Lung (tissue), 12 donors: Measurements from ENCODE around the gene ZNF888. TPM values are rescaled to one million over a fixed set of nuclear protein-coding genes. Genes with fewer than 3 reads are reported as not detected.
"Not testable (repeated sequence)": the region's sequence is repeated elsewhere in the genome, so short reads cannot be mapped to it uniquely, and the experiment has no call there.

Experiments
- ATAC-seq: fragments of 200-7000 bp; cut with Tn5 transposase; one replicate; pipeline ENCODE4 v1.9.1; 2020; ENCODE audit warnings: moderate number of reproducible peaks; ENCODE audit not compliant: insufficient read depth, low FRiP score
- DNase-seq, 3 donors: peaks; one replicate each; pipeline ENCODE4 v3.0.0-alpha.2; 2013 to 2017
- H3K27ac ChIP-seq, 2 donors: one replicate each; pipeline ENCODE4 v1.5.1; 2013; ENCODE audit warnings: mild to moderate bottlenecking in 2 of 2, moderate library complexity in 2 of 2, control low read depth in 1 of 2, inconsistent platforms in 1 of 2, low read depth in 1 of 2, low read length in 1 of 2
- H3K27me3 ChIP-seq, 3 donors: one replicate each; pipeline ENCODE4 v1.5.1; 2013; ENCODE audit warnings: low read length in 2 of 3; ENCODE audit not compliant: control insufficient read depth in 3 of 3, insufficient read depth in 3 of 3
- H3K36me3 ChIP-seq, 4 donors: one replicate each; pipeline ENCODE4 v1.5.1; 2013; ENCODE audit warnings: low read length in 4 of 4, mild to moderate bottlenecking in 1 of 4, moderate library complexity in 1 of 4; ENCODE audit not compliant: control insufficient read depth in 4 of 4, insufficient read depth in 4 of 4
- H3K4me1 ChIP-seq, 5 donors: one replicate each; pipeline ENCODE4 v1.5.1; 2013; ENCODE audit warnings: low read length in 5 of 5, mild to moderate bottlenecking in 2 of 5, moderate library complexity in 1 of 5; ENCODE audit not compliant: control insufficient read depth in 5 of 5, insufficient read depth in 5 of 5
- H3K4me3 ChIP-seq: one replicate; pipeline ENCODE4 v1.5.1; 2013; ENCODE audit warnings: mild to moderate bottlenecking, control low read depth, moderate library complexity
- H3K9ac ChIP-seq, 2 donors: one replicate each; pipeline ENCODE4 v1.5.1; 2013; ENCODE audit warnings: low read length in 2 of 2, control low read depth in 1 of 2; ENCODE audit not compliant: insufficient read depth in 1 of 2
- H3K9me3 ChIP-seq, 4 donors: one replicate each; pipeline ENCODE4 v1.5.1; 2013; ENCODE audit warnings: low read length in 3 of 4, mild to moderate bottlenecking in 1 of 4, moderate library complexity in 1 of 4; ENCODE audit not compliant: control insufficient read depth in 4 of 4, insufficient read depth in 3 of 4
- WGBS, 2 donors: extraction: QIAGEN DNeasy Blood & Tissue Kit; methylation state at CpG; one replicate each; pipeline ENCODE4 v1.1.7; 2013; 5-methylcytosine and 5-hydroxymethylcytosine counted together
- polyA plus RNA-seq, 2 donors: library from polyadenylated mRNA; stranded (reverse); fragments of 200-250 nt; gene quantifications; one replicate each; pipeline ENCODE4 v1.2.1, GENCODE V29; 2013
- total RNA-seq, 2 donors: library from RNA; depleted of rRNA in 1 of 2; stranded (reverse); fragments of >200 nt in 1 of 2; gene quantifications; one replicate each; pipeline ENCODE4 v1.2.1, GENCODE V29; 2014 to 2021
- TF ChIP-seq, protein P1 (sequence below): IDR thresholded peaks from 2 replicates; pipeline ENCODE4 v1.5.1; 2012; ENCODE audit warnings: mild to moderate bottlenecking; ENCODE audit errors: control extremely low read depth, extremely low read depth
- donor health status: control.
- donor health status: control.
- donor health status: Bipolar disorder and iron deficiency.
- donor health status: healthy.
- donor health status: DM: yes; HTN: yes; CAD: no.

Gene ZNF888
- total and polyA plus RNA-seq, 4 donors, result 2.2 to 18.9 (median 5.7) TPM

DNA sequence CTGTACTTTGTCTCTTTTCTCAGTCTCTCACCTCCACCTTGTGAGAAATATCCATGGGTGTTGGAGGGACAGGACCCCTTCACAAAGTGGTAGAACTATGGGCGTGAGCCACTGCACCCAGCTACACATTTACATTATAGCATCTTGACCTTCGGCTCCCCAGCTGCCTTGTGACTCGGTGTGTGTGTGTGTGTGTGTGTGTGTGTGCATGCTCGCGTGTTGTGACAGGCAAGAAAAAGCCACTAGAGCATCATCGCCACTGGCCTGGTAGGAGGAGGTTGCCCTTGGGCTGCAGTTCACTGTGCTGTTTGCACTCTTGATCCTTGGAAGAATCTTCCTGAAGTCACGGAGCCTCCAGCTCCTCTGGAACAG, 13.7 kb upstream of the ZNF888 start:
- H3K27ac ChIP-seq, result no peak overlapping the region
- DNase-seq, result no peak
- ATAC-seq, result no peak
- no peak overlapping the region for H3K9ac ChIP-seq
- TF ChIP-seq, protein P1, sequence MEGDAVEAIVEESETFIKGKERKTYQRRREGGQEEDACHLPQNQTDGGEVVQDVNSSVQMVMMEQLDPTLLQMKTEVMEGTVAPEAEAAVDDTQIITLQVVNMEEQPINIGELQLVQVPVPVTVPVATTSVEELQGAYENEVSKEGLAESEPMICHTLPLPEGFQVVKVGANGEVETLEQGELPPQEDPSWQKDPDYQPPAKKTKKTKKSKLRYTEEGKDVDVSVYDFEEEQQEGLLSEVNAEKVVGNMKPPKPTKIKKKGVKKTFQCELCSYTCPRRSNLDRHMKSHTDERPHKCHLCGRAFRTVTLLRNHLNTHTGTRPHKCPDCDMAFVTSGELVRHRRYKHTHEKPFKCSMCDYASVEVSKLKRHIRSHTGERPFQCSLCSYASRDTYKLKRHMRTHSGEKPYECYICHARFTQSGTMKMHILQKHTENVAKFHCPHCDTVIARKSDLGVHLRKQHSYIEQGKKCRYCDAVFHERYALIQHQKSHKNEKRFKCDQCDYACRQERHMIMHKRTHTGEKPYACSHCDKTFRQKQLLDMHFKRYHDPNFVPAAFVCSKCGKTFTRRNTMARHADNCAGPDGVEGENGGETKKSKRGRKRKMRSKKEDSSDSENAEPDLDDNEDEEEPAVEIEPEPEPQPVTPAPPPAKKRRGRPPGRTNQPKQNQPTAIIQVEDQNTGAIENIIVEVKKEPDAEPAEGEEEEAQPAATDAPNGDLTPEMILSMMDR, result no peak
- peaks cover 0 to 1% (median 0%) of the 10 kb centered on the region in 4 donors for H3K36me3 ChIP-seq
- H3K27me3 ChIP-seq, result no peaks in the 10 kb centered on the region
- no peak overlapping the region for H3K4me3 ChIP-seq
- peaks cover 0 to 4% (median 0%) of the 10 kb centered on the region in 5 donors for H3K4me1 ChIP-seq
- WGBS, 2 donors, result 79 to 84% methylated on average over 7 of the region's 7 CpGs
- H3K9me3 ChIP-seq, result peaks cover 0 to 6% (median 0%) of the 10 kb centered on the region in 4 donors

DNA sequence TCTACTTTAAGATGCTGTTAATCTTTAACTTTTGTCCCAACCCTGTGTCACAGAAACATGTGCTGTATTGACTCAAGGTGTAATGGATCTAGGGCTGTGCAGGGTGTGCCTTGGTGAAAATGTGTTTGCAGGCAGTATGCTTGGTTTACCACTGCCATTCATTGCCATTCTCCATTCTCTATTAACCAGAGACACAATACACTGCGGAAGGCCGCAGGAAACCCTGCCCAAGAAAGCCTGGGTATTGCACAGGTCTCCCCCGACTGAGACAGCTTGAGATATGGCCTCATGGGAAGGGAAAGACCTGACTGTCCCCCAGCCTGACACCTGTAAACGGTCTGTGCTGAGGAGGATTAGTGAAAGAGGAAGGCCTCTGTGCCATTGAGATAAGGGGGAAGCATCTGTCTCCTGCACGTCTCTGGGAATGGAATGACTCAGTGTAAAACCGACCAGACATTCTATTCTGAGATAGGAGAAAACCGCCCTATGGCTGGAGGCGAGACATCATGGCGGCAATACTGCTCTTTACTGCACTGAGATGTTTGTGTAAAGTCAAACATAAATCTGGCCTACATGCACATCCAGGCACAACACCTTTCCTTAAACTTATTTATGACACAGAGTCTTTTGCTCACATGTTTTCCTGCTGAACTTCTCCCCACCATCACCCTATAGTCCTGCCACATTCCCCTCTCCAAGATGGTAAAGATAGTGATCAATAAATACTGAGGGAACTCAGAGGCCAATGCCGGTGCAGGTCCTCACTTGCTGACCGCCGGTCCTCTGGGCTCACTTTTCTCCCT, 13.1 kb upstream of the ZNF888 start:
- H3K36me3 ChIP-seq, result peaks cover 0 to 1% (median 0%) of the 10 kb centered on the region in 4 donors
- WGBS, 2 donors, result 32 to 57% methylated on average over 12 of the region's 12 CpGs
- H3K27ac ChIP-seq, result peak overlapping the region in 1 of 2 donors; percentile 45
- TF ChIP-seq, protein P1, result no peak
- no peak overlapping the region for H3K4me3 ChIP-seq
- H3K9me3 ChIP-seq, result peaks cover 0 to 6% (median 0%) of the 10 kb centered on the region in 4 donors
- ATAC-seq (no peak), DNase-seq (peak in 2 of 3 donors; percentile 40 to 69)
- H3K27me3 ChIP-seq, result no peaks in the 10 kb centered on the region
- no peak overlapping the region for H3K9ac ChIP-seq
- peaks cover 0 to 4% (median 0%) of the 10 kb centered on the region in 5 donors for H3K4me1 ChIP-seq

DNA sequence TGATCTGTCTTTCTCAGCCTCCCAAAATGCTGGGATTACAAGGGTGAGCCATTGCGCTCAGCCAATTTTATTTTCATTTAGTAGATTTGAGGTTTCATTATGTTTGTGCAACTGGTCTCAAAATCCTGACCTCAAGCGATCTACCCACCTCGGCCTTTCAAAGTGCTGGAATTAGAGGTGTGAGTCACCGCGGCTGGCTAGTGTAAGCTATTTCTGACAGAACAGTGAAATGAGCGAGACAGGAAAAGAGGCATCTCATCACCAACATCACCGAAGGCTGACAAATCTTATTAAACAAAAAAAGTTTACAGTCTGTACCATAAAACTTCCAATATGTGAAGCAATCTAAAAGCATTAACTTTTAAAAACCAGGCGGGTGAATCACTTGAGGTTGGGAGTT, 12.2 kb upstream of the ZNF888 start:
- ATAC-seq (no peak), DNase-seq (no peak)
- H3K9me3 ChIP-seq, result peaks cover 0 to 6% (median 0%) of the 10 kb centered on the region in 4 donors
- no peak overlapping the region for H3K4me3 ChIP-seq
- 73 to 84% methylated on average over 8 of the region's 8 CpGs for WGBS, 2 donors
- H3K4me1 ChIP-seq, result peaks cover 0 to 4% (median 0%) of the 10 kb centered on the region in 5 donors
- TF ChIP-seq, protein P1, result no peak
- H3K36me3 ChIP-seq, result peaks cover 0 to 2% (median 0%) of the 10 kb centered on the region in 4 donors
- H3K27ac ChIP-seq, result no peak overlapping the region
- H3K9ac ChIP-seq, result peak overlapping the region in 1 of 2 donors; percentile 28
- H3K27me3 ChIP-seq, result no peaks in the 10 kb centered on the region

DNA sequence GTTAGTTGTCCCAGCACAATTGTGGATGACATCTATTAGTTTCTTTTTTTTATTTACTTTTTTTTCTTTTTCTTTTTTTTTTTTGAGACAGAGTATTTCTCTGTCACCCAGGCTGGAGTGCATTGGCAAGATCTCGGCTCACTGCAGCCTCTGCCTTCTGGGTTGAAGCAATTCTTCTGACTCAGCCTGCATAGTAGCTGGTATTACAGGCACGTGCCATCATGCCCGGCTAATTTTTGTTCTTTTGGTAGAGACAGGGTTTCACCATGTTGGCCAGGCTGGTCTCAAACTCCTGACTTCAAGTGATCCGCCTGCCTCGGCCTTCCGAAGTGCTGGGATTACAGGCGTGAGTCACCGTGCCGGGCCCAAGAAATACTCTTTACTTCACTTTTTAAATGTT, 1.4 kb upstream of the ZNF888 start:
- peaks cover 0 to 11% (median 3%) of the 10 kb centered on the region in 4 donors for H3K36me3 ChIP-seq
- H3K4me3 ChIP-seq, DNase-seq, ATAC-seq, H3K27me3 ChIP-seq, H3K27ac ChIP-seq, H3K9me3 ChIP-seq, H3K9ac ChIP-seq: not testable (repeated sequence)
- H3K4me1 ChIP-seq, result peaks cover 0 to 16% (median 0%) of the 10 kb centered on the region in 5 donors
- 92 to 93% methylated on average over 9 of the region's 9 CpGs for WGBS, 2 donors
